Neural crest cell (in vitro differentiated cells): ENCODE results near the gene FRMD5. TPM values are rescaled to one million over a fixed set of nuclear protein-coding genes. Genes with fewer than 3 reads are reported as not detected.
"Not testable (repeated sequence)": the region's sequence is repeated elsewhere in the genome, so short reads cannot be mapped to it uniquely, and the experiment has no call there.

Experiments
- DNase-seq: peaks from one replicate; pipeline ENCODE4 v3.0.0; 2021; ENCODE audit warnings: low read depth, mixed read lengths, low spot score
- H3K27ac Mint-ChIP-seq: one replicate; pipeline ENCODE4 v1.8.0; 2021; ENCODE audit warnings: mild to moderate bottlenecking, mixed read lengths; ENCODE audit not compliant: unreplicated experiment
- H3K27me3 Mint-ChIP-seq: 2 replicates; pipeline ENCODE4 v1.8.0; 2021; ENCODE audit warnings: low read depth, mild to moderate bottlenecking, mixed read lengths
- H3K36me3 Mint-ChIP-seq: 2 replicates; pipeline ENCODE4 v1.8.0; 2021; ENCODE audit warnings: low read depth, mild to moderate bottlenecking, mixed read lengths
- H3K4me1 Mint-ChIP-seq: 2 replicates; pipeline ENCODE4 v1.8.0; 2021; ENCODE audit warnings: mixed read lengths
- H3K4me3 Mint-ChIP-seq: one replicate; pipeline ENCODE4 v1.8.0; 2021; ENCODE audit warnings: mild to moderate bottlenecking, mixed read lengths
- H3K9me3 Mint-ChIP-seq: 2 replicates; pipeline ENCODE4 v1.8.0; 2021; ENCODE audit warnings: mixed read lengths
- CTCF ChIP-seq: fragments of 200-600 bp; sonication (generic); conservative IDR thresholded peaks from 2 replicates; pipeline ENCODE4 v1.5.0; 2021; ENCODE audit warnings: antibody characterized with exemption, mild to moderate bottlenecking
- total RNA-seq: library from RNA; stranded (reverse); gene quantifications from 2 replicates; pipeline ENCODE4 v1.2.1, GENCODE V29; 2021

Gene FRMD5
- total RNA-seq, 1 donor from 2014 or later, result 4.3 TPM

DNA sequence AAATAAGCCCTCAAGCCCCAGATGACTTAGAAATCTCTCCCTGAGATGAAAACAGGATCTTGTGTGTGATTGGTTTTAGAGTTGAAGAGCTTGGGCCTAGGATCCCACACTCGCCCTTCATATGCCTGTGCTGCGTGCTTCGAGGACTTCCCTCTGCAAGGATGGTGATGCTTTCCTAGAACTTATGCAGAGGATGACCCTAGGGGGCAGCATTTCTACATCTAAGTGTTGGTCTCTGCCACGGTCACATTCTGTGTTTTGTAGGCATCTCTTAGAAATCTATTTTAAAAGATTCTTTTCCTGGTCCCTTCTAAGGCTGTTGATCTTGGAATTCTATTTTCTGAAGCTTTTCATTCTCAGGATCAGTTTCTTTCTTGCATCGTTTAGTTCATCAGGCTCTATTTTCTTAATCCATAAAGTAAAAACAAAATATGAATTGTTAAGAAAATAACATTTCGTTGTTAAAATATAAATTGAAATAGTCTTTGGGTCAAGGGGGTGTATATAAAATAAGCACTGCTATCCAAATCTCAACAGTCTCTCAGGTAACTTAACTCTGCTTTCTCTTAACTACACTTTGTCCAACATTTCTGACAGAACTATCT lies 322.6 kb downstream of the FRMD5 start:
- H3K4me3 Mint-ChIP-seq, result no peak overlapping the region
- peak; percentile 72 for TF ChIP-seq CTCF
- peak; percentile 50 for DNase-seq
- H3K9me3 Mint-ChIP-seq, result no peaks in the 10 kb centered on the region
- H3K27me3 Mint-ChIP-seq, result no peaks in the 10 kb centered on the region
- no peaks in the 10 kb centered on the region for H3K4me1 Mint-ChIP-seq
- H3K27ac Mint-ChIP-seq, result no peak overlapping the region
- H3K36me3 Mint-ChIP-seq, result peaks cover 7% of the 10 kb centered on the region

- Mint-ChIP-seq H3K4me1 (no peaks in the 10 kb centered on the region), H3K4me3 (no peak overlapping the region), H3K9me3 (no peaks in the 10 kb centered on the region), H3K27ac (no peak overlapping the region), H3K27me3 (no peaks in the 10 kb centered on the region), H3K36me3 (peaks cover 5% of the 10 kb centered on the region)
- no peak for DNase-seq
- no peak for TF ChIP-seq CTCF
These were observed 323.2 kb downstream of the FRMD5 start for GRCh38 chr15:43871835-43872234.

DNA sequence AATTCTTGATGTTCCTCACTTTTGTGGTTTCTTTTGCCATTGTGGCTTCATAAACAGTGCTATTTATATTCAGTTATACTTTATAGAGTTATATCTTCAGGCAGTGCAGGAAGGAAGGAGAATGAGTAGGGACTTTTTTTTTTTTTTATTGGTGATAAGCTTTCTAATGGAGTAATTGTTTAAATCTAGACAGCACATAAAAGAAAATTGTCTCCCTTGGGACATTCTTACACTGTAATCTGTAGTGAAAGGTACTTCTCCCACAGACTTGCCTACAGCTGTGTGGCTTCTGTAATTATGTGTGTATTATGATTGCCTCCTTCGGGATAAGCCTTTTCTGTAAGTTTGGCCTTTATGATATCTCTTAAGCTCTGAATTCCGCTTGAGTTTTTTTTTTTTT lies 326.7 kb downstream of the FRMD5 start:
- no peak for DNase-seq
- Mint-ChIP-seq H3K27ac (no peak overlapping the region), H3K4me3 (no peak overlapping the region), H3K9me3 (no peaks in the 10 kb centered on the region), H3K27me3 (no peaks in the 10 kb centered on the region), H3K4me1 (no peaks in the 10 kb centered on the region), H3K36me3 (no peaks in the 10 kb centered on the region)
- no peak for TF ChIP-seq CTCF

GRCh38 chr15:43867096-43867495 lies 328.0 kb downstream of the FRMD5 start:
- H3K9me3 Mint-ChIP-seq, result no peaks in the 10 kb centered on the region
- no peak for DNase-seq

GRCh38 chr15:43866636-43867035 lies 328.4 kb downstream of the FRMD5 start:
- not testable (repeated sequence) for H3K36me3 Mint-ChIP-seq, H3K4me1 Mint-ChIP-seq, H3K4me3 Mint-ChIP-seq, H3K27ac Mint-ChIP-seq, H3K27me3 Mint-ChIP-seq, H3K9me3 Mint-ChIP-seq, DNase-seq

More at GRCh38 chr15:43867096-43867495, 328.0 kb downstream of the FRMD5 start:
- Mint-ChIP-seq H3K27me3 (no peaks in the 10 kb centered on the region), H3K4me3 (no peak overlapping the region), H3K4me1 (no peaks in the 10 kb centered on the region), H3K27ac (no peak overlapping the region), H3K36me3 (no peaks in the 10 kb centered on the region)
- no peak for TF ChIP-seq CTCF

GRCh38 chr15:43859546-43859945 lies 335.5 kb downstream of the FRMD5 start:
- H3K27me3 Mint-ChIP-seq, result no peaks in the 10 kb centered on the region
- no peaks in the 10 kb centered on the region for H3K9me3 Mint-ChIP-seq
- no peak overlapping the region for H3K4me3 Mint-ChIP-seq
- H3K27ac Mint-ChIP-seq, result no peak overlapping the region
- no peak for DNase-seq
- H3K4me1 Mint-ChIP-seq, result no peaks in the 10 kb centered on the region
- TF ChIP-seq CTCF, result no peak
- H3K36me3 Mint-ChIP-seq, result no peaks in the 10 kb centered on the region
